ENCODE measurements around the gene PFN2.
"Not testable (repeated sequence)": the region's sequence is repeated elsewhere in the genome, so short reads cannot be mapped to it uniquely, and the experiment has no call there.

The PFN2 gene

GRCh38 chr3:149970716-149971402, at the start of gene PFN2:
PFN2 (minus strand) TSS chr3:149970895; CDS start chr3:149970856, 39 bp downstream.
- peak; percentile 50 for DNase-seq

- DNase-seq, result no peak
Measured at GRCh38 chr3:150015901-150016300, 45.2 kb upstream of the PFN2 start.

GRCh38 chr3:150014782-150015181, 44.1 kb upstream of the PFN2 start:
- no peak for DNase-seq

GRCh38 chr3:150013801-150014200, 43.1 kb upstream of the PFN2 start:
- DNase-seq, result no peak

- no peak for DNase-seq
Measured at GRCh38 chr3:150006794-150007193, 36.1 kb upstream of the PFN2 start.

- DNase-seq, result no peak
Measured at GRCh38 chr3:150005243-150006112, 34.8 kb upstream of the PFN2 start.

- DNase-seq, result no peak
Measured at GRCh38 chr3:150000641-150001040, 29.9 kb upstream of the PFN2 start.

GRCh38 chr3:149999421-149999820, 28.7 kb upstream of the PFN2 start:
- DNase-seq, result no peak

GRCh38 chr3:149998946-149999345, 28.3 kb upstream of the PFN2 start:
- DNase-seq, result no peak

- DNase-seq, result no peak
Measured at GRCh38 chr3:149992416-149993058, 21.8 kb upstream of the PFN2 start.

GRCh38 chr3:149990423-149990948, 19.8 kb upstream of the PFN2 start:
- no peak for DNase-seq

GRCh38 chr3:149989307-149989706, 18.6 kb upstream of the PFN2 start:
- no peak for DNase-seq

- DNase-seq, result no peak
Measured at GRCh38 chr3:149983628-149984027, 12.9 kb upstream of the PFN2 start.

- DNase-seq, result not testable (repeated sequence)
Measured at GRCh38 chr3:149983053-149983452, 12.4 kb upstream of the PFN2 start.

GRCh38 chr3:149981979-149982378, 11.3 kb upstream of the PFN2 start:
- not testable (repeated sequence) for DNase-seq

GRCh38 chr3:149977386-149977785, 6.7 kb upstream of the PFN2 start:
- no peak for DNase-seq

- no peak for DNase-seq
Measured at GRCh38 chr3:149975919-149976318, 5.2 kb upstream of the PFN2 start.

GRCh38 chr3:149971403-149972075, 844 bp upstream of the PFN2 start:
- DNase-seq, result peak; percentile 21

- DNase-seq, result peak; percentile 52
Measured at GRCh38 chr3:149969940-149970715, 567 bp downstream of the PFN2 start.

- DNase-seq, result no peak
Measured at GRCh38 chr3:149969110-149969939, 1.4 kb downstream of the PFN2 start.

- no peak for DNase-seq
Measured at GRCh38 chr3:149968216-149968615, 2.5 kb downstream of the PFN2 start.
